NB4 (cell line): ENCODE measurements around the gene CTIF.

Experiments
- DNase-seq: peaks from one replicate; pipeline ENCODE4 v3.0.0; 2010; ENCODE audit warnings: low read depth
- H3K4me3 ChIP-seq: one replicate; pipeline ENCODE4 v1.5.1; 2011; ENCODE audit warnings: mild to moderate bottlenecking, low read depth, low read length, moderate library complexity
- CTCF ChIP-seq: IDR thresholded peaks from one replicate; pipeline ENCODE4 v1.5.1; 2012; ENCODE audit warnings: low read depth, low read length
- MAX ChIP-seq: IDR thresholded peaks from 2 replicates; pipeline ENCODE4 v1.6.1; 2011; ENCODE audit warnings: low read depth, low read length
- MYC ChIP-seq: IDR thresholded peaks from 2 replicates; pipeline ENCODE4 v1.6.1; 2011; ENCODE audit warnings: low read depth, low read length
- POLR2A ChIP-seq: IDR thresholded peaks from 2 replicates; pipeline ENCODE4 v1.6.1; 2011; ENCODE audit warnings: mild to moderate bottlenecking; ENCODE audit not compliant: insufficient read length; ENCODE audit errors: extremely low read depth

CTIF gene

DNA sequence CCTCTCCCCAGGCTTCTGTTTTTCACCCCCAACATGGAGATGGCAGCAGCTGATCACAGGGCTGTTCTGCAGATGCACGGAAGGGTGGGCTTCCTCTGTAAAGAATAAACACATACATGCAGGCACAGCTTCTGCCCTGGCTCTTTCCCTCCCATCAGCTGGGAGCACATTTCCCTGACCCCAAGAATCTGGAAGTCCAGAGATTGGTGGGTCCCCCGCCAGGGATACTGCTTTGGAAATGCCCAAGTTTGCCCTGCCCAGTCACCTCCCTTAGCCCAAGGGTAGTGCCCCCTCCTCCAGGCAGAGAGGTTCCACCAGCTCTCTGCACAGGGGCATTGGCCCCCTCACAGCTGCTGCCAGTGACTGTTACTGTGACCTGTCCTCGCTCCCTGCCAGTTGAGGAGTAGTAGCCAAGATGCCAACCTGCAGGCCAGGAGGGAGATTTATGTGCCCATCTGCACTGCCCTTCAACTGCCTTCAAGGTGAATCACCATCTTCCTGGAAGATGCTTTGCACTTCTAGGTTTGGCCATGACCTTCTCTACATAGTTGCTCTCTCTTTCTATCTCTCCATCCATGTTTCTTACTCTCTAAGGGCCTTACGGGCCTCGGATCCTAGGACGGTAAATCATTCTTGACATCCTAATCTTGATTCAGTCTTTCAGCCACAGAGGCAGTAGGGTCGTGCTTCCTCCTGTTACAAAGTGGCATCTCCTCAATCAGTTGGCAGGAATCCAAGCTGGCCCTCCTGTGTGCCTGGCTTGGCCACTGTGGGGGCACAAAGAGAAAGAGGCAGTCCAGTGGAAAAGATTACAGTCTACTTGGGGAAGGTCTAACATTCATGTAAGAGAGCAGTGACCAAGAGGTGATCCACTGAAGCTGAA, 121.8 kb downstream of the CTIF start:
- no peak for DNase-seq
- TF ChIP-seq CTCF (no peak), MAX (no peak), MYC (no peak), POLR2A (no peak)
- no peak overlapping the region for H3K4me3 ChIP-seq

GRCh38 chr18:48661421-48661820, 122.6 kb downstream of the CTIF start:
- TF ChIP-seq MAX (no peak), CTCF (no peak), MYC (no peak), POLR2A (no peak)
- no peak for DNase-seq
- H3K4me3 ChIP-seq, result no peak overlapping the region

DNA sequence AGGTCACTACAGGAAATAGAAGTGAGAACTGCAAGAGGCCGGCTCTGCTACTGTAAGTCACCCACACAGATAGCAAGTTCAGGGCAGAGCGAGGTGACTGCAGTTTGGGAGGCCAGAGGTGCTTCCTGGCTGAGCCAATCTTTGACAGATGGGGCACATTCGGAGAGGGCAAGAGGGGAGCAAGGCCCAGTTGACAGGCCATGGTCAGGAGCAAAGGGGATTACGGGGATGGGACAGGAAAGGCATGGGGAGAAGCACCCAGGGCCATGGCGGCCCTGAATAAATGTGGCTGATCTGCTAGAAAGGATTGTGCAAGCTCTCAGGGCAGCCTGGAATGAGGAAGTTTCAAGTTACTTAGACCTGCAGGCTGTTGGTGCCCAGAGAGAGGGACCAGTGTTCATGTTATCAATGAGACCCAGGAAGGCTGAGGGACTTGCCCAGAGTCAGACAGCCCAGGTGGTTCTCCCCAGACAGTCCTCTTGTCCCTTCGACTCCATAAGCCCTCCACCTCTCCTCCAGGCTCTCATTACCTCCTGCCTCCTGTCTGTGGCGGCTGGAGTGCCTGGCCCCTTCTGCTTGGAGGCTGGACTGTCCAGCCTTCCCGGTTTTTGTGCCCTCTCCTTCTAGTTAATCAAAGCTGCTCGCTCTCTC, 123.3 kb downstream of the CTIF start:
- TF ChIP-seq POLR2A (no peak), CTCF (no peak), MYC (no peak), MAX (no peak)
- DNase-seq, result peak; percentile 88
- no peak overlapping the region for H3K4me3 ChIP-seq

DNA sequence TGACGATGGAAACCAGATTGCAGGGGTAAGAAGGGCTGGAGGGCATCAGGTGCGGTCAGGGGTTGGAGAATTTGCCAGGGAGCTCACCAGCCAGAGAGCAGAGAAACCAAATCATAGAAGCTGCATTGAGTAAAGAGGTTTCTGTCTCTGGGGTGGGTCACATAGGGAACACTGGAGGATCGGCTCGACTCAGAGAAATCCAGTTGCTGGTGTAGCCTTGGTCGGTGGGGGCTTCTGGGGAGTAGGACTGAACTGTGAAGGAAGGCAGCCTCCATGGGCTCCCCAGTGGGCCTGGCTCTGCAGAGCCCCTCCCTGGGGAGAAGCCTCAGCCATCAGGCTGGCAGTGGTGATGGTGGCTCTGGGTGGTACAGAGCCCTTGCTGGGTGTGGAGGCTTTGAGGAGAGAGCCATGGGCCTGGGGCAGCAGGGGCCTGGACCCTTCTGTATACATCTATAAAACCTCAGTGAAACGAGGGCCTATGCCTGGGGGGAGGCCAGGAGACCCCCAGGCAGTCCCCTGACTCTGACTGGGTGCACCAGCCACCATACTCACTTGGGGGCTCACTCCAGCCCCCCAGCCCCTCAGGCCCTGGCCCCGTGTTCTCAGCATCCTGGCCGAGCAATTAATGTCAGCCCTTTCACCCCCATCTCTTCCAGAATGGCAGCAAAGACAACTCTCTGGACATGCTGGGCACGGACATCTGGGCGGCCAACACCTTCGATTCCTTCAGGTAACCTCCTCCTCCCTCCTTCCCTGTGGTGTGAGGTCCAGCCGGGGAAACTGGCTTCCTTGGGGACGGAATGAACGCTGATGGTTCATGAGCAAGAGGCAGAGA, 124.5 kb downstream of the CTIF start:
- DNase-seq, result no peak
- no peak overlapping the region for H3K4me3 ChIP-seq
- TF ChIP-seq CTCF (no peak), MAX (no peak), POLR2A (no peak), MYC (no peak)

- peak; percentile 53 for DNase-seq
- no peak for TF ChIP-seq MYC
- TF ChIP-seq CTCF, result peak; percentile 82
- no peak for TF ChIP-seq POLR2A
- TF ChIP-seq MAX, result no peak
- H3K4me3 ChIP-seq, result no peak overlapping the region
Measured at GRCh38 chr18:48663931-48664847, 125.4 kb downstream of the CTIF start.
